Peyer's patch (tissue), 4 donors: Measurements from ENCODE around the gene TMEM204.

Experiments used
- POLR2A ChIP-seq, 2 donors: fragments of 450-650 bp; IDR thresholded peaks; one replicate each; pipeline ENCODE4 v1.5.1; 2017; ENCODE audit warnings: antibody characterized with exemption in 2 of 2, mild to moderate bottlenecking in 2 of 2, moderate library complexity in 2 of 2
- TF ChIP-seq, protein P1 (sequence below), 6 experiments: fragments of 450-650 bp in 4 of 6; fragments of 200-600 bp in 2 of 6; sonication (generic) in 1 of 6; IDR thresholded peaks; one replicate each; pipeline ENCODE4 v1.5.1; 2017 to 2019; ENCODE audit warnings: antibody characterized with exemption in 6 of 6, mild to moderate bottlenecking in 3 of 6, moderate library complexity in 1 of 6

GRCh38 chr16:1489077-1489476 is 44.4 kb upstream of the TMEM204 start:
- TF ChIP-seq, protein P1, sequence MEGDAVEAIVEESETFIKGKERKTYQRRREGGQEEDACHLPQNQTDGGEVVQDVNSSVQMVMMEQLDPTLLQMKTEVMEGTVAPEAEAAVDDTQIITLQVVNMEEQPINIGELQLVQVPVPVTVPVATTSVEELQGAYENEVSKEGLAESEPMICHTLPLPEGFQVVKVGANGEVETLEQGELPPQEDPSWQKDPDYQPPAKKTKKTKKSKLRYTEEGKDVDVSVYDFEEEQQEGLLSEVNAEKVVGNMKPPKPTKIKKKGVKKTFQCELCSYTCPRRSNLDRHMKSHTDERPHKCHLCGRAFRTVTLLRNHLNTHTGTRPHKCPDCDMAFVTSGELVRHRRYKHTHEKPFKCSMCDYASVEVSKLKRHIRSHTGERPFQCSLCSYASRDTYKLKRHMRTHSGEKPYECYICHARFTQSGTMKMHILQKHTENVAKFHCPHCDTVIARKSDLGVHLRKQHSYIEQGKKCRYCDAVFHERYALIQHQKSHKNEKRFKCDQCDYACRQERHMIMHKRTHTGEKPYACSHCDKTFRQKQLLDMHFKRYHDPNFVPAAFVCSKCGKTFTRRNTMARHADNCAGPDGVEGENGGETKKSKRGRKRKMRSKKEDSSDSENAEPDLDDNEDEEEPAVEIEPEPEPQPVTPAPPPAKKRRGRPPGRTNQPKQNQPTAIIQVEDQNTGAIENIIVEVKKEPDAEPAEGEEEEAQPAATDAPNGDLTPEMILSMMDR (IDR thresholded peaks at IDR 0.05) = no peak
- no peak for TF ChIP-seq POLR2A (IDR thresholded peaks at IDR 0.05)
